ENCODE measurements around the gene FASTKD1. TPM values are rescaled to one million over a fixed set of nuclear protein-coding genes. Genes with fewer than 3 reads are reported as not detected.

FASTKD1 gene
- polyA plus RNA-seq, 1 of the 3 experiments (the other 2 are of a cell fraction): 8.7 TPM

- TF ChIP-seq ZBTB33 (IDR thresholded peaks at IDR 0.05; ENCODE audit: borderline replicate concordance, low read depth) (peak; percentile 89), RAD21 (IDR thresholded peaks at IDR 0.05; ENCODE audit: low read length) (no peak), EZH2phosphoT487 (IDR thresholded peaks at IDR 0.05; ENCODE audit: borderline replicate concordance, low read depth) (no peak), NFIC (IDR thresholded peaks at IDR 0.05; ENCODE audit: borderline replicate concordance) (no peak), EP300 (IDR thresholded peaks at IDR 0.05; ENCODE audit: borderline replicate concordance in 1 of 2, low read depth in 1 of 2, low read length in 1 of 2) (no peak), FOXM1 (IDR thresholded peaks at IDR 0.05; ENCODE audit: low read depth) (no peak), CTCF (IDR thresholded peaks at IDR 0.05) (no peak)
Observed at GRCh38 chr2:169573160-169573973, at the start of gene FASTKD1 (continued).

- no peaks in the 10 kb centered on the region for H3K9me3 ChIP-seq
- H3F3A ChIP-seq (replicated peaks; ENCODE audit: insufficient read depth): no peaks in the 10 kb centered on the region
- no peak overlapping the region for H2AFZ ChIP-seq (ENCODE audit: low read depth)
- peaks cover 25% of the 10 kb centered on the region for H3K79me2 ChIP-seq (ENCODE audit: insufficient read depth)
- no peak for DNase-seq
- ChIA-PET CTCF (interaction anchor here (1.5 kb wide), 1 partner anchor 16 kb away, joined by 4 read pairs; no protein-coding TSS in a partner anchor), POLR2A (no interaction called here)
- no peaks in the 10 kb centered on the region for H3K27me3 ChIP-seq (ENCODE audit: insufficient read depth)
- peaks cover 34 to 67% of the 10 kb centered on the region in 2 experiments for H3K36me3 ChIP-seq (replicated peaks in 1 of 2; ENCODE audit: control insufficient read depth in 1 of 2, insufficient read depth in 2 of 2, low read length in 1 of 2)
- no peak for TF ChIP-seq USF2 (IDR thresholded peaks at IDR 0.05; ENCODE audit: borderline replicate concordance, low read depth, low read length)
- no peak for TF ChIP-seq MEF2A (IDR thresholded peaks at IDR 0.05; ENCODE audit: borderline replicate concordance, low read depth)
- TF ChIP-seq MXI1 (IDR thresholded peaks at IDR 0.05; ENCODE audit: low read depth, low read length): no peak
- no peak for TF ChIP-seq PBX3 (IDR thresholded peaks at IDR 0.05)
- TF ChIP-seq FOSL2 (IDR thresholded peaks at IDR 0.05; ENCODE audit: borderline replicate concordance, low read depth): no peak
- TF ChIP-seq RAD21 (IDR thresholded peaks at IDR 0.05; ENCODE audit: low read length): no peak
- no peak for TF ChIP-seq MAX (IDR thresholded peaks at IDR 0.05; ENCODE audit: low read depth)
- no peak for TF ChIP-seq ELF1 (IDR thresholded peaks at IDR 0.05)
- no peak for TF ChIP-seq CHD2 (IDR thresholded peaks at IDR 0.05; ENCODE audit: low read length, partially characterized antibody)
- no peak for TF ChIP-seq GATA2 (CRISPR knock-in tag; IDR thresholded peaks at IDR 0.05)
- no peak for TF ChIP-seq RFX5 (IDR thresholded peaks at IDR 0.05; ENCODE audit: low read length)
- TF ChIP-seq RCOR1 (IDR thresholded peaks at IDR 0.05; ENCODE audit: low read length): no peak
- TF ChIP-seq EZH2phosphoT487 (IDR thresholded peaks at IDR 0.05; ENCODE audit: borderline replicate concordance, low read depth): no peak
- H4K20me1 ChIP-seq (ENCODE audit: insufficient read depth): 0 out of 2 replicates have a peak, but pooled peaks cover 6% of the 10 kb centered on the region
- H3K4me2 ChIP-seq: no peak overlapping the region
- H3K4me3 ChIP-seq (ENCODE audit: low read depth in 2 of 2, low read length in 1 of 2): no peak overlapping the region
- 97% methylated on average over 4 of the region's 4 CpGs for WGBS (ENCODE audit: low lambda C conversion rate)
- no peaks in the 10 kb centered on the region for H3K4me1 ChIP-seq (ENCODE audit: control insufficient read depth in 1 of 2, insufficient read depth in 2 of 2, low read depth in 1 of 2, low read length in 1 of 2)
- no peak overlapping the region for H3K9ac ChIP-seq
- H3K9me2 ChIP-seq: no peaks in the 10 kb centered on the region
- H3K27ac ChIP-seq (ENCODE audit: low read depth in 2 of 2, low read length in 1 of 2): no peak overlapping the region
Observed at GRCh38 chr2:169623235-169623634, 49.6 kb upstream of the FASTKD1 start.

All from SK-N-SH (cell line).